Measurements from ENCODE around the gene HBZ. TPM values are rescaled to one million over a fixed set of nuclear protein-coding genes. Genes with fewer than 3 reads are reported as not detected.
"Not testable (repeated sequence)": the region's sequence is repeated elsewhere in the genome, so short reads cannot be mapped to it uniquely, and the experiment has no call there.

The HBZ gene
- total RNA-seq, 3 donors from 2014 or later = not detected

- H3K27me3 ChIP-seq = peaks cover 15 to 30% of the 10 kb centered on the region in 2 donors
These were observed 10.0 kb downstream of the HBZ start for GRCh38 chr16:162271-162991.

GRCh38 chr16:163139-163538 is 10.7 kb downstream of the HBZ start:
- H3K36me3 ChIP-seq; H3K27ac ChIP-seq; H3K9me3 ChIP-seq; H3K4me1 ChIP-seq; intact Hi-C loops (cut with DNase I; ENCODE audit: low total_unique reads); DNase-seq (ENCODE audit: low spot score in 2 of 2); H3K4me3 ChIP-seq: not testable (repeated sequence)
- H3K27me3 ChIP-seq = peaks cover 20 to 37% of the 10 kb centered on the region in 2 donors

More at GRCh38 chr16:162271-162991, 10.0 kb downstream of the HBZ start:
- no peak overlapping the region for H3K27ac ChIP-seq
- peaks cover 6 to 8% of the 10 kb centered on the region in 2 donors for H3K4me1 ChIP-seq
- H3K36me3 ChIP-seq = no peaks in the 10 kb centered on the region
- no peaks in the 10 kb centered on the region for H3K9me3 ChIP-seq
- intact Hi-C loops (cut with DNase I; ENCODE audit: low total_unique reads) = no loop called here
- DNase-seq (ENCODE audit: low spot score in 2 of 2) = no peak
- H3K4me3 ChIP-seq = no peak overlapping the region
- TF ChIP-seq POLR2A (IDR thresholded peaks at IDR 0.05) (no peak), POLR2AphosphoS5 (IDR thresholded peaks at IDR 0.05) (no peak), CTCF (IDR thresholded peaks at IDR 0.05) (no peak)

- DNase-seq (ENCODE audit: low spot score in 2 of 2); H3K36me3 ChIP-seq; H3K9me3 ChIP-seq; H3K4me3 ChIP-seq; intact Hi-C loops (cut with DNase I; ENCODE audit: low total_unique reads); H3K27ac ChIP-seq; H3K4me1 ChIP-seq: not testable (repeated sequence)
- peaks cover 22 to 43% of the 10 kb centered on the region in 2 donors for H3K27me3 ChIP-seq
These were observed 11.3 kb downstream of the HBZ start for GRCh38 chr16:163696-164095.

- H3K4me1 ChIP-seq; intact Hi-C loops (cut with DNase I; ENCODE audit: low total_unique reads); H3K36me3 ChIP-seq; H3K4me3 ChIP-seq; DNase-seq (ENCODE audit: low spot score in 2 of 2); H3K27ac ChIP-seq; H3K9me3 ChIP-seq: not testable (repeated sequence)
- H3K27me3 ChIP-seq = peaks cover 22 to 49% of the 10 kb centered on the region in 2 donors
These were observed 11.8 kb downstream of the HBZ start for GRCh38 chr16:164134-164823.

GRCh38 chr16:164827-165538 is 12.5 kb downstream of the HBZ start:
- no peak overlapping the region for H3K27ac ChIP-seq
- no peaks in the 10 kb centered on the region for H3K9me3 ChIP-seq
- H3K27me3 ChIP-seq = peaks cover 22 to 50% of the 10 kb centered on the region in 2 donors
- peak overlapping the region in 2 of 3 donors; percentile 39 to 64 for H3K4me3 ChIP-seq
- no peak for TF ChIP-seq POLR2A (IDR thresholded peaks at IDR 0.05)
- no peak for TF ChIP-seq POLR2AphosphoS5 (IDR thresholded peaks at IDR 0.05)
- TF ChIP-seq CTCF (IDR thresholded peaks at IDR 0.05) = no peak
- peaks cover 6 to 8% of the 10 kb centered on the region in 2 donors for H3K4me1 ChIP-seq
- H3K36me3 ChIP-seq = no peaks in the 10 kb centered on the region
- intact Hi-C loops (cut with DNase I; ENCODE audit: low total_unique reads) = no loop called here
- no peak for DNase-seq (ENCODE audit: low spot score in 2 of 2)

- intact Hi-C loops (cut with DNase I; ENCODE audit: low total_unique reads) = no loop called here
- H3K4me3 ChIP-seq = peak within 1 kb of the TSS in 2 of 3 donors; percentile 39 to 64
- H3K9me3 ChIP-seq = no peaks in the 10 kb centered on the region
- H3K4me1 ChIP-seq = peaks cover 6 to 8% of the 10 kb centered on the region in 2 donors
- TF ChIP-seq POLR2A (IDR thresholded peaks at IDR 0.05) = no peak
- no peak for TF ChIP-seq CTCF (IDR thresholded peaks at IDR 0.05)
- no peak for TF ChIP-seq POLR2AphosphoS5 (IDR thresholded peaks at IDR 0.05)
- H3K27me3 ChIP-seq = peaks cover 22 to 57% of the 10 kb centered on the region in 2 donors
- no peaks in the 10 kb centered on the region for H3K36me3 ChIP-seq
- DNase-seq (ENCODE audit: low spot score in 2 of 2) = no peak
- no peak within 1 kb of the TSS for H3K27ac ChIP-seq
These were observed 13.3 kb downstream of the HBZ start, which contains the start of gene HBM for GRCh38 chr16:165539-166374. Gene HBM (plus strand): TSS chr16:165978. CDS start chr16:165998, 20 bp downstream.

Data from breast epithelium (tissue), 4 donors.